Suprapubic skin (tissue), 4 donors: ENCODE results near the gene ZFHX3.

Experiments used
- CTCF ChIP-seq, 2 donors: fragments of 200-600 bp in 1 of 2; fragments of 450-650 bp in 1 of 2; sonication (generic) in 1 of 2; IDR thresholded peaks; one replicate each; pipeline ENCODE4 v1.5.1; 2016 to 2019; ENCODE audit warnings: antibody characterized with exemption in 2 of 2, mild to moderate bottlenecking in 1 of 2, moderate library complexity in 1 of 2
- EP300 ChIP-seq: sonication (generic); formaldehyde crosslinking; IDR thresholded peaks from one replicate; pipeline ENCODE4 v1.6.1; 2017; ENCODE audit warnings: antibody characterized with exemption
- POLR2A ChIP-seq, 2 donors: fragments of 450-650 bp; IDR thresholded peaks; one replicate each; pipeline ENCODE4 v1.6.1; 2017; ENCODE audit warnings: antibody characterized with exemption in 2 of 2, mild to moderate bottlenecking in 2 of 2, moderate library complexity in 2 of 2
- POLR2AphosphoS5 ChIP-seq, 3 donors: sonication (generic); formaldehyde crosslinking; IDR thresholded peaks; one replicate each; pipeline ENCODE4 v1.6.1; 2017; ENCODE audit warnings: antibody characterized with exemption in 3 of 3

- TF ChIP-seq CTCF (IDR thresholded peaks at IDR 0.05) (no peak), POLR2A (IDR thresholded peaks at IDR 0.05) (no peak), POLR2AphosphoS5 (IDR thresholded peaks at IDR 0.05) (no peak), EP300 (no peak)
These were observed 260.8 kb downstream of the ZFHX3 start for GRCh38 chr16:72787130-72787513.
